GOT3 (cell line): ENCODE data around the gene CARD8.
A peak's percentile ranks its signal among the peaks of the same experiment; 100 is the strongest.

Experiments
- DNase-seq: peaks from one replicate; lab custom pipeline; 2025; ENCODE audit warnings: mixed read lengths; lab: John Stamatoyannopoulos, UW

CARD8 gene

DNA sequence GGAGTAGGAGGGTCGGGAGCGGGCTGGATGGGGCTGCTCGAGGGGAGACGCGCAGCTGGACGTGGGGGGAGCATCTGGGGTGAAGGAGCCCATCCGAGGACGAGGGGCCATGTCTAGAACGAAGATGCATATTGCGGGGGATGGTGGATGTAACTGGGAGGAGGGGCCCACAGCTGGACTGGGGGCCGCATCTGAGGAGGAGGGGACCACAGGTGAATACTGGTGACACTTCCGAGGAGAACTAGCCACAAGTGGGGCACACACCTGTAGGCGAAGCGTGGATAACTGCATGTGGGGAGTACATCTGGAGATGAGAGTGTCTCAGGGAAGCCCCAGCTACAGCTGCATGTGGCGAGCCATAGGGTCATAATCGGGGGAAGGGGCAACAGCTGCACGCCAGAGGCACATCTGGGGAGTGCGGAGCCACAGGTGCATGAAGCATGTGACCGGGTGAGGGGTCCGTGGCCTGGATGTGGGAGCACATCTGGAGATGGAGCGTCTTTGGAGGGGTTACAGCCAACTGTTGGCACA, 84.8 kb downstream of the CARD8 start:
- no peak for DNase-seq

DNA sequence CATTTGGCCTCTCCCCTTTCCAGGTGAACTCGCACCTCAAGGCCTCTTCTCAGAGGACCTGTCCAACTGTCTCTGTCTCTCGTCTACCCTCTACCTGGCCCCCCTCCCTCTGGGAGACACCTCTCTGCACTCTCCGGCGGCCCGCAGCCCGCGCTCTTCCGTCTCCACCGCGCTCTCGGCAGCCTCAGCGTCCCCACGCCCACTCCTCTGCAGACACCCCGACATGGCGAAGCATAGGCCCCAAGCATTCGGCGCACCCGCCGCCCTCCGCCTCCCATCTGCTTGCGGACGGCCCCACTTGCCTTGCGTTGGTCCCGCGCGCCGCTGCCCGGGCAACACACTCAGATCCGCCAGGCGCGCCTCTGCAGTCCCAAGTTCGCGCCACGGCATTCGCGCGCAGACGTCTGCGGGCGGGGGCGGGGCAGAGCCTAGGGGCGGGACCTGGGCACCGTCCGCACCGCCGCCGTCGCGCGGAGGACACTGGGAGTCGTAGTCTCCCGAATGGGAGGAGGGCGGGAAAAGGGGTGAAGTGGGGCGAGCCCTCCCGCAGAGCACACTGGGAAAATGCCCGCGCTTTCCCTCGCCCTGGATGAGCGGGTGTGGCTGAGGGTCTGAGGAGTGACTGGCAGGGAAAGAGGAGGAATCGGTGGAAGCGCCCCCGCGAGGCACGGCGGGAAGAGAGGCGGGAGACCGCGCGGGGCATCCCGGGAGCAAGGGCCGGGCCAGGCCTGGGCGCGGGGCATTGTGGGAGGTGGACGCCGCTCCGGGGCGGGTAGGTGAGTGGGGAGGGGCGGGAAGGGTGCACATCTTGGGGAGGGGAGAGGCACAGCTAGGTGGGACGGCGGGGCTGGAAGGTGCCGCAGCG, 85.5 kb downstream of the CARD8 start, which contains the start of the genes LIG1 and ZSWIM9:
Gene LIG1 (minus strand): TSS at position 406 of the 865 bp plus-strand sequence. CDS start 4,778 bp downstream, outside the sequence.
Gene ZSWIM9 (plus strand): TSS at position 742 of the 865 bp plus-strand sequence. CDS start 1,123 bp downstream, outside the sequence.
- DNase-seq: peak; percentile 87

DNA sequence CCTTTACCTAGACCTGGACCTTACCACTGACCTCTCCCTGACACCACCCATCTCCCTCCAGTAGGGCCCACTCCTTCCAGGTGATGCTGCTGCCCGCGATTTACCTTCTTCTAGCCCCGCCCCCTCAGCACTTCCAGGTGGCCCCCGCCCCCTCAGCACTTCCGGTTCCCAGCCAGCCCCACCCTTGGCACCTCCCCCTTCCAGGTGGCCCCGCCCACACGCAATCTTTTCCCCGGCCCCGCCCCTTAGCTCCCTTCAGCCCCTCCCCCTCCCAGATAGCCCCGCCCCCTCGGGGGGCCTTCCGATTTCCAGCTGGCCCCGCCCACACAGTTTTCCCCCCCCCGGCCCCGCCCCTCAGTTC, 86.2 kb downstream of the CARD8 start:
- DNase-seq: no peak

DNA sequence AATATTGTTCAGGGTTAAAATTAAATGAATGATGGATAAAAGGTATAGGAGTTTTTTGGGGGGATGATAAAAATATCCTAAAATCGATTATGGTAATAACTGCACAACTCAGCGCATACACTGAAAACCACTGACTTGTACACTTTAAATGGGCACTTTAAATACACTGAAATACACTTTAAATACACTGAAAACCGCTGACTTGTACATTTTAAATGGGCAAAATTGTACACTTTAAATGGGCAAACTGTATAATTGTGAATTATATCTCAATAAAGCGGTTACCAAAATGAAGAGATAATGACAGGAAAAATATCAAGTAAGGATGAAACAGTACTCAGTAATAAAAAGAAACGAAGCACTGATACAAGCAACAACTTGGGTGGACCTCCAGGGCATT, 87.0 kb downstream of the CARD8 start:
- no peak for DNase-seq

DNA sequence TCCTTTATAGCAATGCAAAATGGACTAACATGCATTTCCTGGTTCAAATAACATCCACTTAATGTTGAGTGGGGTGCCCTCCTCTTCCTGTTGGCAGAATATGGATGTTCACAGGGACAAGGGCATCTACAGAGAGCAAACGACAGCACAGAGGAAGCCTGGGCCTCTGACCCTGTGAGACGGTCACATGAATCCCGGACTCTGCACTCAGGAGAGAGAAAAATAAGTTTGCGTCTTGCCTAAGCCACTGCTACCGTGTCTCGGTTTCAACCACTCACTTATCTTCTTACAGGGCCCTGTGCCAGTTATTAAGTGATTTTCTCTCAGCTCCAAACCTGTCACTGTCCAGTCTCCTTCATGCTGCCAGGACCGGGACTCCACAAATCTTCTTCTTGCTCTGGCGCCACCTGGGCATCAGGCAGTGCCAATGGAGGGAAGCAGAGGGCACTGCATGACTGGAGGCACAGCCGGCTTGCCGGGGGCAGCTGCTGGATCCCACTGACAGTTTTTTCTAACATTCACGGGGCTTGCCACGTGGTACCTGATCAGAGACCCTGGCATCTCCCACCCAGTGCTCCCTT, 97.4 kb downstream of the CARD8 start:
- no peak for DNase-seq
